ENCODE measurements around the gene ADRA2C. TPM values are rescaled to one million over a fixed set of nuclear protein-coding genes. Genes with fewer than 3 reads are reported as not detected.

ADRA2C gene
- total and polyA plus RNA-seq, 2 of the 13 experiments (the other 11 are each of a cell fraction or from before 2014, with no cell fraction given) = 15.4 to 69.7 TPM

GRCh38 chr4:3765271-3766035 is 732 bp upstream of the ADRA2C start (continued):
- TF ChIP-seq ZNF407 (CRISPR knock-in tag; IDR thresholded peaks at IDR 0.05; ENCODE audit: not compliant biosample characterization) = no peak
- peak; percentile 47; the same call in 1 of the 2 replicates for TF ChIP-seq MEIS1 (CRISPR knock-in tag; IDR thresholded peaks at IDR 0.05; ENCODE audit: borderline replicate concordance)
- no peak for TF ChIP-seq HBP1 (CRISPR knock-in tag; IDR thresholded peaks at IDR 0.05; ENCODE audit: low read depth)

Measured in HepG2 (cell line).